Measurements from ENCODE around the gene MISP.
"Not testable (repeated sequence)": the region's sequence is repeated elsewhere in the genome, so short reads cannot be mapped to it uniquely, and the experiment has no call there.

The MISP gene

DNA sequence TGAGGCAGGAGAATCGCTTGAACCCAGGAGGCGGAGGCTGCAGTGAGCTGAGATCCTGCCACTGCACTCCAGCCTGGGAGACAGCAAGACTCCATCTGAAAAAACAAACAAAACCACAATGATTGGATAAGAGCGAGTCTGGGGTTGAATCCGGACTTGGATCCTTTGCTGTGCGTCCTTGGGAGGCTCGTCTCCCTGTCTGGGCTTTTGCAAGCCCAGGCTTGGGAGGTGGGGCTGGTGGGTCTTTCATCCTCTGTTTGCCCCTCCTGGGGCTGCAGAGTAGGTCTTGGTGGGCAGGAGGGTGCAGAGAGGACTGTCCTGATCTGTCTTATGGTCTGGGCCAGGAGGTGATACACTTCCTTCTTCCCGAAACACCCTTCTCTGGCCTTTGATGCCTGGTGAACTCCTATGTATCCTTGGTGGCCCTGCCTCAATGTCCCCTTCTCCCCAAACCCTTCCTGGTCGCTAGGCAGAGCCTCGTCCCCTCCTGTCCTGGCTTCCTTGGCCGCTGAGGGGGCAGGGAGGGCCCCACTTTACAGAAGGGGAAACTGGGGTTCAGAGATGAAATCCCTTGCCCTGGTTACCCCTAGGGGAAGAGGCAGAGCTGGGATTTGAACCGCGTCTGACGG is 25.3 kb upstream of the MISP start:
- no peak for DNase-seq

GRCh38 chr19:726993-727956 is 23.6 kb upstream of the MISP start:
- no peak for DNase-seq

DNA sequence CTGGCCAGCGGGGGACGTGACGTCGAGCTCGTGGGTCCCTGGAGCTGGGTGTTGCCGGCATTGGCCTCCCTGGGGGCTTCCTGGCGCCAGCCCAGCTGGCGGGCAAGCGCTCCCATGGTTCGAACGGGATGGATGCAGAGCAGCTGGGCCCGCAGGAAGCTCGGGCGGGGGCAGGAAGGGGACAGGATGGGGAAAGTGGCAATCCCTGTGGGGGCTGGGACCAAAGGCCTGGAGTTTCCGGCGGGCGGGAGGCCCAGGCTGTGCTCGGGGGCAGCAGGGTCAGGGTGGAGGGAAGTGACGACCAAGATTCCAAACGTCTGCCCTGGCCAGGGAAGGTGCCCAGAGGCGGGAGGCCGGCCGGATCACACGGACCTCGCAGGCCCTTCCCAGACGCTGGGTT is 22.9 kb upstream of the MISP start:
- DNase-seq, result no peak

DNA sequence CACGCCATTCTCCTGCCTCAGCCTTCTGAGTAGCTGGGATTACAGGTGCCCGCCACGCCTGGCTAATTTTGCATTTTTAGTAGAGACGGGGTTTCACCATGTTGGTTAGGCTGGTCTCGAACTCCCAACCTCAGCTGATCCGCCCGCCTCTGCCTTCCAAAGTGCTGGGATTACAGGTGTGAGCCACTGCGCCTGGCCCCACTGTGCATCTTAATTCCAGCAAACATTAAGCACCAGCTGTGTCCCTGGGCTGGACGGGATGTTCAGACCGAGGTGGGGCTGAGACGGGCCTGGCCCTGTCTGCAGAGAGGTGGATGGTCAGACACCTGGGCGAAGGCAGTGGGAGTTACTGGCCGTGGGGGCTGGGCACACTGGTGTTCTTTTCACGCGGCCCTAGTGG is 21.3 kb upstream of the MISP start:
- not testable (repeated sequence) for DNase-seq

DNA sequence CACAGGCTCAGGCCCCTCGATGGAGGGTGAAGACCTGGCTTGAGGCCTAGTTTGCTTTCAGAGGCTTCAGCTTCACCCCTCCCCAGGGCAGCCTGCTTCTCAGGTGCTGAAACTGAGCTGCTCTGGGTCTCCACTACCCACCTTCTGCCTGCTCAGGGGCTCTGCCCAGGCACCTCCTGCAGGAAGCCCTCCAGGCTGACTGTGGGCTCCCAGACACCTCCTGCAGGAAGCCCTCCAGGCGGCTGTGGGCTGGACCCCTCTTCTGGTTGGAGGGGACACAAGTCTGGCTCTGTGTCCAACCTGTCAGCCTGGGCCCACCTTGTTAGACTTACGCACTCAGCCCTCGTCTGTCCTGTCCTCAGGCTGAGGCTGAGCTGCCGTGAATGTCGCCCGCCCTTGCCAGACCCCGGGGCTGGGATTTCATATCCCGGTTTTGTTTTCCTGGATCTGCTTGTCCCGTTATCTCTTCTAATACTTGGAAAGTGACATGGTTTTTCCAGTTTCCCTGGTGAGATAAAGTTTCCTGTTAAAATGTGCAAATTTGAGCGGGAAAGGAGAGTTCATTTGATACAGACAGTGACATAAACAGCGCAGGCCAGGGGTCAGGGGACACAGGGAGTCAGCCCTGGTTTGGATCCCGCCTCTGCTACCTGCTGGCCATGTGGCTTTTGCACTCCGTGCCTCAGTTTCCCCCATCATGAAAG is 20.8 kb upstream of the MISP start:
- DNase-seq, result no peak

- no peak for DNase-seq
Measured at GRCh38 chr19:731000-731399, 19.9 kb upstream of the MISP start.

- DNase-seq, result no peak
Measured at GRCh38 chr19:732148-733069, 18.5 kb upstream of the MISP start.

GRCh38 chr19:734716-735115 is 16.2 kb upstream of the MISP start:
- DNase-seq, result no peak

GRCh38 chr19:736125-736524 is 14.8 kb upstream of the MISP start:
- DNase-seq, result no peak

- DNase-seq, result no peak
Measured at GRCh38 chr19:737591-738093, 13.3 kb upstream of the MISP start.

DNA sequence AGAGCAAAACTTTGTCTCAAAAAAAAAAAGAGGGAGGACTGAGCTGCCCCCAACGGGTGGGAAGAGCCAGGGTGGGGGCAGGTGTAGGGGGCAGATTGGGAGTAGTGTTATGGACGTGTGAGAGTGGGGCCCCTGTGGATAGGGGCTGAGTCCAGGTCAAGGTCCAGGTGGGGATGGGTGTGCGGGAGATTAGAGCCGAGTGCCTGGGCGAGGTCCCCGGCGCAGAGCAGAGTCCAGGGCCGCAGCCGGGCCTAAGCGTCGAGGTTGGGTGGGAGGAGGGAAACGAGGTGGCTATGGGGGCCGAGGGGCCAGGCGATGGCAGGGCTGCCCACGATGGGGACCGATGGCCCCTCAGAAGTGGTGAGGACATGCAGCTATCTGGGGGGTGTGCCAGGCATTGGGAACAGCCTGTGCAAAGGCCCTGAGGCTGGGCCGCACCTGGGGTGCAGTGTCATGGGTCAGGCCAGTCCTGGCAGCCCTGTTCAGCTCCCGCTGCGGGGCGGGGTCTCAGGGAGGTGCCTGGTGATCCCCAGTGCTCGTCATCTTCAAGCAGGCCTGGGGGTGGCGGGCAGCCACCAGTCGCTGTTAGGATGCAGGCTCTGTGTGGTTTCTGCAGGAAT is 12.3 kb upstream of the MISP start:
- DNase-seq, result no peak

- no peak for DNase-seq
Measured at GRCh38 chr19:739998-740715, 10.8 kb upstream of the MISP start.

GRCh38 chr19:740816-741505 is 10.0 kb upstream of the MISP start:
- DNase-seq, result not testable (repeated sequence)

DNA sequence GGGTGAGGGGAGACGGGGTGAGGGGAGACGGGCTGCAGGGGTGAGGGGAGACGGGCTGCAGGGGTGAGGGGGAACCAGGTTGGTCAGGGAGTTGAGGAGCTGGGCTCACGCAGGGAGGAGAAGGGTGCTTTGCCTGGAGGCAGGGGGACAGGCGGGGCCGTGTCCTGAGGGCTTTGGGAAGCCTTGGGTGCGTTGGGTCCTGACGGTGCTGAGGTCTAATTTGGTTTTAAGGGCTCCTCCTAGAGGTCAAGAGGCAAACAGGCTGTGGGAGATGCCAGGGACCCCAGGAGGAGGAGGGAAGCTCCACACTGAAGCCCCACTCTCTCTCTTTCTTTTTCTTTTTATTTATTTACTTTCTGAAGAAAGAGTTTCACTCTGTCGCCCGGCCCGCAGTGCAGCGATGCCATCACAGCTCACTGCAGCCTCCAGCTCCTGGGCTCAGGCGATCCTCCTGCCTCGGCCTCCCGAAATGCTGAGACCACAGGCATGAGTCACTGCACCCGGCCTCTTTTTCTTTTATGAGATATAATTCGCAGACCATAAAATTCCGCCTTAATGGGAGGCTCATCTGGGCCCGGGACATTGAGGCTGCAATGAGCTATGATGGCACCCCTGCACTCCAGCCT is 9.3 kb upstream of the MISP start:
- no peak for DNase-seq

GRCh38 chr19:742540-743075 is 8.3 kb upstream of the MISP start:
- DNase-seq, result no peak

DNA sequence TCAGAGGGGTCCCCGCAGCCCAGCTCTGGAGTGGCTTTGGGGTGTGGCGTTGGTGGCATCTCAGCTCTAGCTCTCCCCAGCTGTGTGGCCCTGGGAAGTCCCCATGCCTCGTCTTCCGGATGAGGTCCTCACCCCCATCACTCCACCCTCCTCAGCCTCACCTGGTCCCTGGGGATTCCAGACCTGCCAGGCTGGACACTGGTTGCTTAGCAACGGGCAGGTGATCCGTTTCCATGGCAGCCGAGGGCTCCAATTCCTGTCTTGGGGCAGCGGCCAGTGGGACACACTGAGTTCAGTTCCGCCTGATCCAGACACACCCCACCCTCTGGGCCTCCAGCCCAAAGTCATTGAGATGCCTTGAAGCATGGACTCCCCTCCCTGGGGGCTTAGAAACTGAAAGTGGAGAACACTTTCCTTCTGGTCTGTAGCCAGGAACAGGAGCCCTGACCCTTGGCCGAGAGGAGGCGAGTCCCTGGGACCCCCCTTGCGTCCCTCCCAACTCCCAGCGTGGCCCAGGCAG is 7.7 kb upstream of the MISP start:
- DNase-seq, result no peak

GRCh38 chr19:745138-745537 is 5.8 kb upstream of the MISP start:
- DNase-seq, result not testable (repeated sequence)

- DNase-seq, result no peak
Measured at GRCh38 chr19:746208-746819, 4.6 kb upstream of the MISP start.

DNA sequence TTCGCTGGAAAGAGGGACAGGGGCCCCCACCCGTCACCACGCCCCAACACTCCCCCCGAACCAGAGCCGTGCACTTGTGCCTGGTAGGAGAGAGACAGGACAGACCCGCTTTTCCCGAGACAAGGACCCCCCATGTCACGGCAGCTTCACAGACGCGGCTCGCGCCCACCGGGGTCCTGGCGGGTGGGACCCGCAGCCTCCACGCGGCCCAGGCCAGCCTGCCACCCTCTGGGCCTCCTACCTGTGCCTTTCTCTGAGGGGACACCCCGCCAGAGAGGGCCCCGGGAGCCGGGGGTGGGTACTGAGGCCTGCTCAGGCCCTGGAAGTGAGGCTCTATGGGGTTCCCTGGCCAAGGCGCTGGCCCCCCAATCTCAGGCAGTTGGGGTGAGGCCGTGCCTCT is 4.0 kb upstream of the MISP start:
- no peak for DNase-seq
